K562 (cell line): ENCODE measurements around the gene BEST3. TPM values are rescaled to one million over a fixed set of nuclear protein-coding genes. Genes with fewer than 3 reads are reported as not detected.
A peak's percentile ranks its signal among the peaks of the same experiment; 100 is the strongest.

Experiments
- ARID1B ChIP-seq: fragments of 450-650 bp; IDR thresholded peaks from 2 replicates; pipeline ENCODE4 v1.6.1; 2016; ENCODE audit warnings: antibody characterized with exemption, mild to moderate bottlenecking, inconsistent platforms
- CBFB ChIP-seq: sonication (generic); formaldehyde crosslinking; IDR thresholded peaks from 2 replicates; pipeline ENCODE4 v1.4.0; 2020; ENCODE audit warnings: mild to moderate bottlenecking, missing genetic modification reagents
- ESRRA ChIP-seq: fragments of 450-650 bp; IDR thresholded peaks from 2 replicates; pipeline ENCODE4 v1.6.1; 2014; ENCODE audit warnings: low read depth, mild to moderate bottlenecking, moderate library complexity, borderline replicate concordance
- HMGN3 ChIP-seq: IDR thresholded peaks from 2 replicates; pipeline ENCODE4 v1.6.1; 2011; ENCODE audit warnings: borderline replicate concordance, low read depth, mild to moderate bottlenecking, mixed read lengths, low read length; ENCODE audit not compliant: insufficient read length; ENCODE audit errors: extremely low read depth
- KDM5B ChIP-seq: fragments of 200-600 bp; sonication (generic); IDR thresholded peaks from 2 replicates; pipeline ENCODE4 v1.6.1; 2012; ENCODE audit warnings: low read depth, mild to moderate bottlenecking, moderate library complexity, low read length, control low read depth, inconsistent platforms; ENCODE audit not compliant: insufficient replicate concordance
- KLF10 ChIP-seq: fragments of 250-450 bp; sonication (Bioruptor Pico); IDR thresholded peaks from 2 replicates; pipeline ENCODE4 v1.6.1; 2021; ENCODE audit warnings: matching md5 sums
- LEF1 ChIP-seq: fragments of 450-650 bp; IDR thresholded peaks from 2 replicates; pipeline ENCODE4 v1.6.1; 2016; ENCODE audit warnings: mild to moderate bottlenecking
- MEF2D ChIP-seq: conservative IDR thresholded peaks from 2 replicates; pipeline ENCODE4 v1.6.1; 2016; ENCODE audit warnings: low read depth, missing genetic modification characterization, missing compliant biosample characterization
- NFATC3 ChIP-seq: fragments of 450-650 bp; IDR thresholded peaks from 2 replicates; pipeline ENCODE4 v1.6.1; 2017; ENCODE audit warnings: mild to moderate bottlenecking
- PPARD ChIP-seq: fragments of 250-450 bp; sonication (Bioruptor Pico); IDR thresholded peaks from 2 replicates; pipeline ENCODE4 v1.8.0; 2022; ENCODE audit warnings: inconsistent platforms, mild to moderate bottlenecking, moderate library complexity
- PRMT5 ChIP-seq: sonication (generic); formaldehyde crosslinking; IDR thresholded peaks from 2 replicates; pipeline ENCODE4 v1.5.0; 2020; ENCODE audit warnings: missing genetic modification reagents
- PYGO2 ChIP-seq: fragments of 450-650 bp; IDR thresholded peaks from 2 replicates; pipeline ENCODE4 v1.6.1; 2016; ENCODE audit warnings: mild to moderate bottlenecking, missing genetic modification characterization, moderate library complexity, missing compliant biosample characterization
- RAD21 ChIP-seq, 2 experiments: fragments of 250-450 bp in 1 of 2; fragments of 450-650 bp in 1 of 2; sonication (Bioruptor Pico) in 1 of 2; formaldehyde crosslinking in 1 of 2; IDR thresholded peaks in 1 of 2; conservative IDR thresholded peaks in 1 of 2; 2 replicates each; pipeline versions ENCODE4 v1.4.0 to v1.8.0; 2020 to 2022; ENCODE audit warnings: mild to moderate bottlenecking in 2 of 2, moderate library complexity in 1 of 2
- SAFB2 ChIP-seq: fragments of 200-400 bp; formaldehyde crosslinking; IDR thresholded peaks from 2 replicates; pipeline ENCODE4 v1.6.1; 2018; ENCODE audit warnings: borderline replicate concordance, low read length, low read depth, moderate library complexity; ENCODE audit not compliant: severe bottlenecking
- SREBF1 ChIP-seq: fragments of 150-350 bp; IDR thresholded peaks from 2 replicates; pipeline ENCODE4 v1.6.1; 2014; ENCODE audit warnings: antibody characterized with exemption, low read depth, low read length, borderline replicate concordance
- SRSF1 ChIP-seq: fragments of 200-400 bp; formaldehyde crosslinking; IDR thresholded peaks from 2 replicates; pipeline ENCODE4 v1.6.1; 2017; ENCODE audit warnings: mild to moderate bottlenecking, low read depth, low read length, moderate library complexity
- SRSF7 ChIP-seq: fragments of 200-400 bp; formaldehyde crosslinking; optimal IDR thresholded peaks from 2 replicates; pipeline ENCODE3; 2017; ENCODE audit warnings: mild to moderate bottlenecking, low read depth, low read length
- U2AF1 ChIP-seq: fragments of 200-400 bp; formaldehyde crosslinking; optimal IDR thresholded peaks from 2 replicates; pipeline ENCODE3; 2017; ENCODE audit warnings: mild to moderate bottlenecking, low read depth, low read length, moderate library complexity
- ZBED1 ChIP-seq: IDR thresholded peaks from 2 replicates; pipeline ENCODE4 v1.6.1; 2014
- polyA plus RNA-seq, 8 experiments: library from polyadenylated mRNA; depleted of rRNA in 4 of 8; stranded (reverse) in 5 of 8; unstranded in 3 of 8; fragments of >200 nt; fragmentation: Nextera tagmentation in 2 of 8; fragmentation: Illumina TruSeq in 1 of 8; extraction: Ambion mirVana in 2 of 8; extraction: Trizol in 1 of 8; gene quantifications; 2 replicates each; pipeline versions ENCODE4 v1.2.1 to v1.2.3, GENCODE V29; 2011 to 2014; ENCODE audit warnings: inconsistent platforms in 1 of 8, missing spikeins in 1 of 8
- total RNA-seq, 7 experiments: library from RNA; depleted of rRNA in 6 of 7; stranded (reverse); fragments of >200 nt in 6 of 7; fragmentation: Illumina TruSeq in 2 of 7; extraction: Trizol in 2 of 7; gene quantifications; 2 replicates each; pipeline versions ENCODE4 v1.2.1 to v1.2.3, GENCODE V29; 2011 to 2021; ENCODE audit warnings: low replicate concordance in 1 of 7
- TF ChIP-seq, protein P1 (sequence below): fragments of 250-450 bp; sonication (Bioruptor Pico); IDR thresholded peaks from 2 replicates; pipeline ENCODE4 v1.8.0; 2021; ENCODE audit warnings: moderate library complexity, mild to moderate bottlenecking, inconsistent platforms
- TF ChIP-seq, protein P2 (sequence below): fragments of 250-450 bp; sonication (Bioruptor Pico); IDR thresholded peaks from 2 replicates; pipeline ENCODE4 v1.5.0; 2021; ENCODE audit warnings: mild to moderate bottlenecking, borderline replicate concordance
- TF ChIP-seq, protein P3 (sequence below): sonication (generic); formaldehyde crosslinking; IDR thresholded peaks from 2 replicates; pipeline ENCODE4 v1.8.1; 2022; ENCODE audit warnings: missing genetic modification reagents
- TF ChIP-seq, protein P4 (sequence below): fragments of 250-450 bp; sonication (Bioruptor Pico); IDR thresholded peaks from 2 replicates; pipeline ENCODE4 v1.6.1; 2021; ENCODE audit warnings: mild to moderate bottlenecking
- TF ChIP-seq, protein P5 (sequence below): fragments of 250-450 bp; sonication (Bioruptor Pico); IDR thresholded peaks from 2 replicates; pipeline ENCODE4 v1.8.0; 2021; ENCODE audit warnings: borderline replicate concordance, mild to moderate bottlenecking, moderate library complexity; ENCODE audit not compliant: poor library complexity, severe bottlenecking

Gene BEST3
- total and polyA plus RNA-seq, 9 of the 15 experiments (the other 6 are each of a cell fraction or from before 2014, with no cell fraction given), result 0.15 TPM; not detected in 8

DNA sequence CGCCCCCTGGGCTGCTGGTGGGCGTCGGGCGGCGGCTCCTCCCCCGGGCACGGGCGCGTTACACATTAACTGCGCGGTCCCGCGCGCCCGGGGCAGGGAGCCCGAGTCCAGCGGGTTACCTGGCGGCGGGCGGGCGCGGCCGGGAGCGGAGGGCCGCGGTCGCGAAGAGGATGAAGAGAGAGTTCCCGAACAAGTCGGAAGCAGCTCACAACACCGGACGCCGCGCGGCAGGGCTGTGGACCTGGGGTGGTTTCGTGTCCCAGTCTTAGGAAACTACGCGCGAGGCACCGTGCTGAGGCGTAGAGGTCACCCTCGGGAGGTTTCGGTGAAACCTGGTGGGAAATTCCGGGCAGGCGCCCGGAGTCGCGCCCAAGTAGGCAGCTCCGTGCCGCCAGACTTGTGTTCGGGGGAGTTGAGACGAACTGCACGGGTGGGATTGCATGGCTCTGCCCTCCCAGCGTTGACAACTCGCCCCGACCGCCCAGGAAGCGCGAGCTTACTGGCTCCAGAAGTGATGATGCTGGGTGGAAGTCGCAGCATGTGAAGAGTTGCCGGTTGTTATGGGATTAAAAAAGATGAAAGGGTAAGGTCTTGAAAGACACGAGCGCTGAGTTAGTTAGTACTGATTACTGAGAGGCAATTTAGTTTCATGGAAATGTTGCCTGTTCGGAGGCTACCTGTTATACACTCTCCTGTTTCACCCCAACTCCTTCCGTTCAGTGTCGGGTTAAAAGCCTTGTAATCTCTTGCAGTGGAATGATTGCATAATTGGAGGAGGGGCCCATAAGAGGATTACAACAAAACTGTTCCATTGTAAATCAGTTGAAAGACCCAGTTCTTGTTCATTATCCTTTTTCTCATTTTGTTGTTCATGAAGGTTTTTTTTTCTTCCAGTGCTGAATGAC lies 40.4 kb upstream of the BEST3 start (continued):
- TF ChIP-seq SRSF7 (no peak), SRSF1 (no peak), KDM5B (peak; percentile 9), SAFB2 (no peak), KLF10 (CRISPR knock-in tag) (no peak), PPARD (CRISPR knock-in tag) (no peak), NFATC3 (no peak), ARID1B (no peak), CBFB (no peak), PYGO2 (no peak), U2AF1 (no peak), HMGN3 (peak; percentile 21), RAD21 (CRISPR knock-in tag; conservative IDR thresholded peaks at IDR 0.05 in 1 of 2, IDR thresholded peaks at IDR 0.05 in 1 of 2) (no peak), ESRRA (peak; percentile 17), SREBF1 (no peak), PRMT5 (no peak), MEF2D (tag) (no peak), LEF1 (0 out of 2 replicates have a peak, but pooled peaks have one; percentile 42), ZBED1 (no peak)
- TF ChIP-seq, protein P1, sequence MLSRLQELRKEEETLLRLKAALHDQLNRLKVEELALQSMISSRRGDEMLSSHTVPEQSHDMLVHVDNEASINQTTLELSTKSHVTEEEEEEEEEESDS (CRISPR knock-in tag), result no peak
- TF ChIP-seq, protein P2, sequence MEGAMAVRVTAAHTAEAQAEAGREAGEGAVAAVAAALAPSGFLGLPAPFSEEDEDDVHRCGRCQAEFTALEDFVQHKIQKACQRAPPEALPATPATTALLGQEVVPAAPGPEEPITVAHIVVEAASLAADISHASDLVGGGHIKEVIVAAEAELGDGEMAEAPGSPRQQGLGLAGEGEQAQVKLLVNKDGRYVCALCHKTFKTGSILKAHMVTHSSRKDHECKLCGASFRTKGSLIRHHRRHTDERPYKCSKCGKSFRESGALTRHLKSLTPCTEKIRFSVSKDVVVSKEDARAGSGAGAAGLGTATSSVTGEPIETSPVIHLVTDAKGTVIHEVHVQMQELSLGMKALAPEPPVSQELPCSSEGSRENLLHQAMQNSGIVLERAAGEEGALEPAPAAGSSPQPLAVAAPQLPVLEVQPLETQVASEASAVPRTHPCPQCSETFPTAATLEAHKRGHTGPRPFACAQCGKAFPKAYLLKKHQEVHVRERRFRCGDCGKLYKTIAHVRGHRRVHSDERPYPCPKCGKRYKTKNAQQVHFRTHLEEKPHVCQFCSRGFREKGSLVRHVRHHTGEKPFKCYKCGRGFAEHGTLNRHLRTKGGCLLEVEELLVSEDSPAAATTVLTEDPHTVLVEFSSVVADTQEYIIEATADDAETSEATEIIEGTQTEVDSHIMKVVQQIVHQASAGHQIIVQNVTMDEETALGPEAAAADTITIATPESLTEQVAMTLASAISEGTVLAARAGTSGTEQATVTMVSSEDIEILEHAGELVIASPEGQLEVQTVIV (CRISPR knock-in tag), result no peak
- TF ChIP-seq, protein P3, sequence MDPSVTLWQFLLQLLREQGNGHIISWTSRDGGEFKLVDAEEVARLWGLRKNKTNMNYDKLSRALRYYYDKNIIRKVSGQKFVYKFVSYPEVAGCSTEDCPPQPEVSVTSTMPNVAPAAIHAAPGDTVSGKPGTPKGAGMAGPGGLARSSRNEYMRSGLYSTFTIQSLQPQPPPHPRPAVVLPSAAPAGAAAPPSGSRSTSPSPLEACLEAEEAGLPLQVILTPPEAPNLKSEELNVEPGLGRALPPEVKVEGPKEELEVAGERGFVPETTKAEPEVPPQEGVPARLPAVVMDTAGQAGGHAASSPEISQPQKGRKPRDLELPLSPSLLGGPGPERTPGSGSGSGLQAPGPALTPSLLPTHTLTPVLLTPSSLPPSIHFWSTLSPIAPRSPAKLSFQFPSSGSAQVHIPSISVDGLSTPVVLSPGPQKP, result no peak
- TF ChIP-seq, protein P4, sequence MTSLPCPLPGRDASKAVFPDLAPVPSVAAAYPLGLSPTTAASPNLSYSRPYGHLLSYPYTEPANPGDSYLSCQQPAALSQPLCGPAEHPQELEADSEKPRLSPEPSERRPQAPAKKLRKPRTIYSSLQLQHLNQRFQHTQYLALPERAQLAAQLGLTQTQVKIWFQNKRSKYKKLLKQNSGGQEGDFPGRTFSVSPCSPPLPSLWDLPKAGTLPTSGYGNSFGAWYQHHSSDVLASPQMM (CRISPR knock-in tag), result no peak
- TF ChIP-seq, protein P5, sequence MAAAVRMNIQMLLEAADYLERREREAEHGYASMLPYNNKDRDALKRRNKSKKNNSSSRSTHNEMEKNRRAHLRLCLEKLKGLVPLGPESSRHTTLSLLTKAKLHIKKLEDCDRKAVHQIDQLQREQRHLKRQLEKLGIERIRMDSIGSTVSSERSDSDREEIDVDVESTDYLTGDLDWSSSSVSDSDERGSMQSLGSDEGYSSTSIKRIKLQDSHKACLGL (CRISPR knock-in tag), result no peak
